ENCODE results near the gene PTGES2.
"Not testable (repeated sequence)": the region's sequence is repeated elsewhere in the genome, so short reads cannot be mapped to it uniquely, and the experiment has no call there.

- TF ChIP-seq CTCF (IDR thresholded peaks at IDR 0.05; ENCODE audit: low read depth, low read length, poor library complexity, severe bottlenecking); EZH2phosphoT487 (IDR thresholded peaks at IDR 0.05; ENCODE audit: borderline replicate concordance, low read length): not testable (repeated sequence)
Observed at GRCh38 chr9:128071475-128071874, 56.1 kb downstream of the PTGES2 start.
